GM23338 (cell line): ENCODE measurements around the gene HSD11B2. TPM values are rescaled to one million over a fixed set of nuclear protein-coding genes. Genes with fewer than 3 reads are reported as not detected.

ENCODE experiments used
- ATAC-seq: fragments of 200-7000 bp; cut with Tn5 transposase; 3 replicates; pipeline ENCODE4 v1.9.1; 2020
- DNase-seq: peaks from one replicate; pipeline ENCODE4 v3.0.0-alpha.2; 2015; ENCODE audit warnings: low spot score
- H2AFZ ChIP-seq: fragments of 200-600 bp; sonication (generic); 2 replicates; pipeline ENCODE4 v1.8.0; 2016; ENCODE audit warnings: antibody characterized with exemption, mild to moderate bottlenecking, moderate library complexity
- H3F3A ChIP-seq: fragments of 200-600 bp; sonication (generic); replicated peaks from 2 replicates; pipeline ENCODE4 v1.8.0; 2017; ENCODE audit warnings: antibody characterized with exemption, mixed run types, low read depth
- H3K27ac ChIP-seq: fragments of 200-600 bp; sonication (generic); 2 replicates; pipeline ENCODE4 v1.6.1; 2016; ENCODE audit warnings: low read depth
- H3K27me3 ChIP-seq: fragments of 200-600 bp; sonication (generic); 2 replicates; pipeline ENCODE4 v1.8.0; 2016; ENCODE audit warnings: mild to moderate bottlenecking, mixed run types, moderate library complexity; ENCODE audit not compliant: insufficient read depth
- H3K36me3 ChIP-seq: fragments of 200-600 bp; sonication (generic); 2 replicates; pipeline ENCODE4 v1.8.0; 2016; ENCODE audit warnings: mild to moderate bottlenecking; ENCODE audit not compliant: insufficient read depth
- H3K4me1 ChIP-seq: fragments of 200-600 bp; sonication (generic); 2 replicates; pipeline ENCODE4 v1.8.0; 2016; ENCODE audit warnings: mild to moderate bottlenecking, moderate library complexity; ENCODE audit not compliant: insufficient read depth
- H3K4me2 ChIP-seq: fragments of 200-600 bp; sonication (generic); 2 replicates; pipeline ENCODE4 v1.7.1; 2017; ENCODE audit warnings: mixed run types
- H3K4me3 ChIP-seq: fragments of 200-600 bp; sonication (generic); 2 replicates; pipeline ENCODE4 v1.6.1; 2016; ENCODE audit warnings: mixed run types
- H3K79me2 ChIP-seq: fragments of 200-600 bp; sonication (generic); replicated peaks from 2 replicates; pipeline ENCODE4 v1.8.0; 2017; ENCODE audit warnings: mild to moderate bottlenecking; ENCODE audit not compliant: insufficient read depth
- H3K9me2 ChIP-seq: fragments of 200-600 bp; sonication (generic); 2 replicates; pipeline ENCODE4 v1.8.0; 2017; ENCODE audit not compliant: insufficient read depth
- H4K20me1 ChIP-seq: fragments of 200-600 bp; sonication (generic); replicated peaks from 2 replicates; pipeline ENCODE4 v1.8.0; 2017; ENCODE audit warnings: mild to moderate bottlenecking; ENCODE audit not compliant: insufficient read depth
- H3K27ac Mint-ChIP-seq: 2 replicates; pipeline ENCODE4 v1.8.0; 2020; ENCODE audit warnings: inconsistent platforms, mild to moderate bottlenecking, moderate library complexity, mixed read lengths
- H3K27me3 Mint-ChIP-seq: 3 replicates; pipeline ENCODE4 v1.8.0; 2022; ENCODE audit warnings: low read depth, mild to moderate bottlenecking, moderate library complexity, mixed read lengths, inconsistent platforms; ENCODE audit not compliant: insufficient read depth, poor library complexity
- H3K36me3 Mint-ChIP-seq: 3 replicates; pipeline ENCODE4 v1.8.0; 2021; ENCODE audit warnings: low read depth, mild to moderate bottlenecking, inconsistent platforms, moderate library complexity, mixed read lengths
- H3K4me1 Mint-ChIP-seq: 3 replicates; pipeline ENCODE4 v1.8.0; 2020; ENCODE audit warnings: mild to moderate bottlenecking, inconsistent platforms, mixed read lengths
- H3K4me3 Mint-ChIP-seq: 3 replicates; pipeline ENCODE4 v1.8.0; 2021; ENCODE audit warnings: moderate library complexity, mild to moderate bottlenecking, inconsistent platforms, mixed read lengths
- H3K9me3 Mint-ChIP-seq: 3 replicates; pipeline ENCODE4 v1.8.0; 2020; ENCODE audit warnings: moderate library complexity, mild to moderate bottlenecking, inconsistent platforms, mixed read lengths
- CREB1 ChIP-seq: fragments of 250-450 bp; sonication (Bioruptor Pico); IDR thresholded peaks from 2 replicates; pipeline ENCODE4 v1.5.0; 2020; ENCODE audit warnings: low read depth, mild to moderate bottlenecking, moderate library complexity
- ETS1 ChIP-seq: IDR thresholded peaks from 2 replicates; pipeline ENCODE4 v1.6.1; 2016; ENCODE audit warnings: antibody characterized with exemption
- EZH2 ChIP-seq: fragments of 200-600 bp; sonication (generic); IDR thresholded peaks from one replicate; pipeline ENCODE4 v1.8.0; 2017; ENCODE audit warnings: antibody characterized with exemption, mild to moderate bottlenecking, low read depth; ENCODE audit not compliant: unreplicated experiment
- EZH2phosphoT487 ChIP-seq: fragments of 200-600 bp; sonication (generic); IDR thresholded peaks from one replicate; pipeline ENCODE4 v1.8.1; 2018; ENCODE audit warnings: antibody characterized with exemption; ENCODE audit not compliant: unreplicated experiment
- JUNB ChIP-seq: IDR thresholded peaks from one replicate; pipeline ENCODE4 v1.6.1; 2016; ENCODE audit warnings: antibody characterized with exemption; ENCODE audit not compliant: unreplicated experiment
- REST ChIP-seq: IDR thresholded peaks from one replicate; pipeline ENCODE4 v1.6.1; 2018; ENCODE audit warnings: antibody characterized with exemption; ENCODE audit not compliant: unreplicated experiment
- STAT1 ChIP-seq: IDR thresholded peaks from one replicate; pipeline ENCODE4 v1.6.1; 2016; ENCODE audit warnings: antibody characterized with exemption; ENCODE audit not compliant: unreplicated experiment
- ZNF331 ChIP-seq: fragments of 250-450 bp; sonication (Bioruptor Pico); IDR thresholded peaks from 2 replicates; pipeline ENCODE4 v1.5.0; 2020; ENCODE audit warnings: low read depth, mild to moderate bottlenecking, moderate library complexity
- ZNF462 ChIP-seq: fragments of 250-450 bp; sonication (Bioruptor Pico); IDR thresholded peaks from 2 replicates; pipeline ENCODE4 v1.5.0; 2020; ENCODE audit warnings: mild to moderate bottlenecking, moderate library complexity
- polyA plus RNA-seq: library from polyadenylated mRNA; unstranded; fragments of >200 nt; fragmentation: Nextera tagmentation; extraction: Ambion mirVana; gene quantifications from 2 replicates; pipeline ENCODE4 v1.2.1, GENCODE V29; 2016
- total RNA-seq: library from RNA; depleted of rRNA; stranded (reverse); fragments of >200 nt; shearing (Covaris generic); gene quantifications from 2 replicates; pipeline ENCODE4 v1.2.3, GENCODE V29; 2014

Gene HSD11B2
- total and polyA plus RNA-seq, 2 experiments from 2014 or later: 14.8 to 23.0 TPM

- no peak for TF ChIP-seq CREB1 (CRISPR knock-in tag)
- TF ChIP-seq REST: no peak
- no peak for TF ChIP-seq ZNF331 (CRISPR knock-in tag)
- TF ChIP-seq ZNF462 (CRISPR knock-in tag): no peak
- no peak for TF ChIP-seq EZH2phosphoT487
- TF ChIP-seq EZH2: no peak
- TF ChIP-seq ETS1: no peak
- no peak for TF ChIP-seq STAT1
- TF ChIP-seq JUNB: no peak
- no peaks in the 10 kb centered on the region for H3K36me3 ChIP-seq
Observed at GRCh38 chr16:67386861-67387455, 44.0 kb upstream of the HSD11B2 start.

More at GRCh38 chr16:67386861-67387455, 44.0 kb upstream of the HSD11B2 start:
- H3K9me2 ChIP-seq: no peaks in the 10 kb centered on the region
- H4K20me1 ChIP-seq: no peaks in the 10 kb centered on the region
- no peak overlapping the region for H3K4me3 ChIP-seq
- Mint-ChIP-seq H3K27me3 (peaks cover 21% of the 10 kb centered on the region), H3K27ac (no peak overlapping the region), H3K4me1 (peaks cover 23% of the 10 kb centered on the region), H3K4me3 (no peak overlapping the region), H3K36me3 (no peaks in the 10 kb centered on the region; the same call in 2 of the 3 replicates), H3K9me3 (no peaks in the 10 kb centered on the region)
- DNase-seq: no peak
- 0 out of 2 replicates have a peak, but pooled peaks cover 3% of the 10 kb centered on the region for H3F3A ChIP-seq
- peaks cover 3% of the 10 kb centered on the region; the same call in 1 of the 2 replicates for H3K27me3 ChIP-seq
- no peaks in the 10 kb centered on the region for H3K79me2 ChIP-seq
- H3K4me2 ChIP-seq: 0 out of 2 replicates have a peak overlapping the region, but pooled peaks have one; percentile 20
- no peak overlapping the region for H2AFZ ChIP-seq
- ATAC-seq: peak; percentile 45
- no peak overlapping the region for H3K27ac ChIP-seq
- peaks cover 16% of the 10 kb centered on the region; the same call in 1 of the 2 replicates for H3K4me1 ChIP-seq
